ENCODE data around the gene FAM240A. TPM values are rescaled to one million over a fixed set of nuclear protein-coding genes. Genes with fewer than 3 reads are reported as not detected.

FAM240A gene
- total and polyA plus RNA-seq, 7 donors: 0.01 to 0.96 (median 0.09) TPM; not detected in 3

- Histone ChIP-seq H3K9me3 (no peaks in the 10 kb centered on the region), H3K4me1 (peaks cover 15% of the 10 kb centered on the region), H3K36me3 (ENCODE audit: insufficient read depth in 1 of 2, low read depth in 1 of 2) (peaks cover 0 to 19% of the 10 kb centered on the region in 2 donors), H3K27ac (no peak overlapping the region), H3K27me3 (ENCODE audit: insufficient read depth in 3 of 3, low read length in 2 of 3) (no peaks in the 10 kb centered on the region), H3K4me3 (no peak overlapping the region)
- DNase-seq: peak in 1 of 2 donors; percentile 47
- intact Hi-C loops (cut with DNase I): no loop called here
- WGBS, 3 donors: 35 to 59% (median 47%) methylated on average over 8 of the region's 8 CpGs
- ATAC-seq: no peak
- no peak for TF ChIP-seq CTCF (IDR thresholded peaks at IDR 0.05)
These were observed 54.8 kb downstream of the FAM240A start for GRCh38 chr3:46667061-46667621.

- no peak overlapping the region for H3K4me3 ChIP-seq
- 87 to 88% (median 87%) methylated on average over 9 of the region's 9 CpGs for WGBS, 3 donors
- peaks cover 0 to 25% of the 10 kb centered on the region in 2 donors for H3K36me3 ChIP-seq (ENCODE audit: insufficient read depth in 1 of 2, low read depth in 1 of 2)
- no peak overlapping the region for H3K27ac ChIP-seq
- no peaks in the 10 kb centered on the region for H3K27me3 ChIP-seq (ENCODE audit: insufficient read depth in 3 of 3, low read length in 2 of 3)
- DNase-seq (peak in 1 of 2 donors; percentile 30), ATAC-seq (no peak)
- H3K4me1 ChIP-seq: peaks cover 11% of the 10 kb centered on the region
- no peak for TF ChIP-seq CTCF (IDR thresholded peaks at IDR 0.05)
- H3K9me3 ChIP-seq: no peaks in the 10 kb centered on the region
- intact Hi-C loops (cut with DNase I): no loop called here
These were observed 55.3 kb downstream of the FAM240A start for GRCh38 chr3:46667657-46668056.

GRCh38 chr3:46668116-46668515, 55.8 kb downstream of the FAM240A start:
- DNase-seq: peak in 1 of 2 donors; percentile 39
- TF ChIP-seq CTCF (IDR thresholded peaks at IDR 0.05): no peak
- Histone ChIP-seq H3K27me3 (ENCODE audit: insufficient read depth in 3 of 3, low read length in 2 of 3) (no peaks in the 10 kb centered on the region), H3K27ac (no peak overlapping the region), H3K4me1 (peaks cover 7% of the 10 kb centered on the region), H3K9me3 (no peaks in the 10 kb centered on the region), H3K36me3 (ENCODE audit: insufficient read depth in 1 of 2, low read depth in 1 of 2) (peaks cover 0 to 29% of the 10 kb centered on the region in 2 donors), H3K4me3 (no peak overlapping the region)
- intact Hi-C loops (cut with DNase I): no loop called here
- 55 to 64% (median 56%) methylated on average over 5 to 8 of the region's 8 CpGs for WGBS, 3 donors
- ATAC-seq: no peak

- H3K27me3 ChIP-seq (ENCODE audit: insufficient read depth in 3 of 3, low read length in 2 of 3): no peaks in the 10 kb centered on the region
- DNase-seq (no peak), ATAC-seq (no peak)
- no peak for TF ChIP-seq CTCF (IDR thresholded peaks at IDR 0.05)
- no peak overlapping the region for H3K4me3 ChIP-seq
- H3K4me1 ChIP-seq: peaks cover 2% of the 10 kb centered on the region
- H3K36me3 ChIP-seq (ENCODE audit: insufficient read depth in 1 of 2, low read depth in 1 of 2): peaks cover 0 to 34% of the 10 kb centered on the region in 2 donors
- intact Hi-C loops (cut with DNase I): no loop called here
- H3K9me3 ChIP-seq: no peaks in the 10 kb centered on the region
- H3K27ac ChIP-seq: no peak overlapping the region
- 78 to 83% (median 82%) methylated on average over 2 of the region's 2 CpGs for WGBS, 3 donors
These were observed 56.3 kb downstream of the FAM240A start for GRCh38 chr3:46668591-46668990.
